ENCODE data around the gene OMP.

The OMP gene

GRCh38 chr11:77125191-77125590, 22.6 kb downstream of the OMP start:
- DNase-seq = no peak

- DNase-seq = no peak
Observed at GRCh38 chr11:77125695-77126094, 23.1 kb downstream of the OMP start.

GRCh38 chr11:77126156-77126775, 23.6 kb downstream of the OMP start:
- DNase-seq = no peak

- no peak for DNase-seq
Observed at GRCh38 chr11:77126861-77127234, 24.2 kb downstream of the OMP start.

GRCh38 chr11:77127235-77127911, 24.7 kb downstream of the OMP start:
- DNase-seq = no peak

GRCh38 chr11:77127920-77128691, 25.5 kb downstream of the OMP start, which contains the start of gene MYO7A:
MYO7A (plus strand) TSS chr11:77128246; CDS start chr11:77130635, 2,389 bp downstream.
- DNase-seq = no peak

GRCh38 chr11:77129069-77129841, 26.6 kb downstream of the OMP start:
- no peak for DNase-seq

GRCh38 chr11:77129842-77130756, 27.5 kb downstream of the OMP start:
- no peak for DNase-seq

- no peak for DNase-seq
Observed at GRCh38 chr11:77130763-77131513, 28.3 kb downstream of the OMP start.

GRCh38 chr11:77131560-77131959, 28.9 kb downstream of the OMP start:
- DNase-seq = no peak

GRCh38 chr11:77135069-77135468, 32.4 kb downstream of the OMP start:
- DNase-seq = no peak

- no peak for DNase-seq
Observed at GRCh38 chr11:77136074-77136473, 33.4 kb downstream of the OMP start.

- DNase-seq = no peak
Observed at GRCh38 chr11:77136784-77137420, 34.3 kb downstream of the OMP start.

- no peak for DNase-seq
Observed at GRCh38 chr11:77137421-77137820, 34.8 kb downstream of the OMP start.

- no peak for DNase-seq
Observed at GRCh38 chr11:77138106-77138649, 35.5 kb downstream of the OMP start.

- DNase-seq = no peak
Observed at GRCh38 chr11:77139201-77139600, 36.6 kb downstream of the OMP start.

- DNase-seq = no peak
Observed at GRCh38 chr11:77140231-77140851, 37.7 kb downstream of the OMP start.

- no peak for DNase-seq
Observed at GRCh38 chr11:77141034-77141433, 38.4 kb downstream of the OMP start.

GRCh38 chr11:77141475-77141874, 38.8 kb downstream of the OMP start:
- no peak for DNase-seq
